Neuronal stem cell (in vitro differentiated cells): ENCODE results near the gene TRIM40.

Experiments
- DNase-seq: peaks from one replicate; pipeline ENCODE4 v3.0.0-alpha.2; 2013; ENCODE audit warnings: low spot score
- H2AFZ ChIP-seq: one replicate; pipeline ENCODE4 v1.6.1; 2013; ENCODE audit warnings: mild to moderate bottlenecking, low read length, inconsistent platforms
- H2AK5ac ChIP-seq: 2 replicates; pipeline ENCODE4 v1.6.1; 2013; ENCODE audit warnings: low read depth, mild to moderate bottlenecking, inconsistent platforms, low read length, moderate library complexity, mixed read lengths
- H2BK120ac ChIP-seq: 2 replicates; pipeline ENCODE4 v1.6.1; 2013; ENCODE audit warnings: low read depth, mild to moderate bottlenecking, inconsistent platforms, low read length, moderate library complexity, mixed read lengths
- H2BK12ac ChIP-seq: one replicate; pipeline ENCODE4 v1.6.1; 2013; ENCODE audit warnings: low read length, inconsistent platforms
- H2BK15ac ChIP-seq: 2 replicates; pipeline ENCODE4 v1.6.1; 2013; ENCODE audit warnings: mild to moderate bottlenecking, low read length, inconsistent platforms, mixed read lengths
- H2BK5ac ChIP-seq: one replicate; pipeline ENCODE4 v1.6.1; 2013; ENCODE audit warnings: inconsistent platforms, mild to moderate bottlenecking, low read length, moderate library complexity
- H3K14ac ChIP-seq: one replicate; pipeline ENCODE4 v1.6.1; 2013; ENCODE audit warnings: low read length, inconsistent platforms
- H3K18ac ChIP-seq: 2 replicates; pipeline ENCODE4 v1.6.1; 2013; ENCODE audit warnings: low read length, inconsistent platforms
- H3K23ac ChIP-seq: 2 replicates; pipeline ENCODE4 v1.6.1; 2013; ENCODE audit warnings: low read depth, mild to moderate bottlenecking, mixed read lengths, low read length, inconsistent platforms; ENCODE audit not compliant: poor library complexity
- H3K27ac ChIP-seq: replicated peaks from 3 replicates; pipeline ENCODE4 v1.5.1; 2013; ENCODE audit warnings: low read length, inconsistent platforms
- H3K27me3 ChIP-seq, 3 experiments: 2 replicates each; pipeline ENCODE4 v1.6.1; 2013; ENCODE audit warnings: low read length in 3 of 3, mild to moderate bottlenecking in 2 of 3, inconsistent platforms in 1 of 3, low read depth in 1 of 3, mixed read lengths in 1 of 3, moderate library complexity in 1 of 3; ENCODE audit not compliant: control insufficient read depth in 3 of 3, insufficient read depth in 3 of 3
- H3K36me3 ChIP-seq, 2 donors: replicated peaks in 1 of 2; 2 replicates each; pipeline ENCODE4 v1.6.1; 2013; ENCODE audit warnings: low read length in 2 of 2; ENCODE audit not compliant: control insufficient read depth in 2 of 2, insufficient read depth in 2 of 2
- H3K4ac ChIP-seq: 2 replicates; pipeline ENCODE4 v1.6.1; 2013; ENCODE audit warnings: inconsistent platforms, mild to moderate bottlenecking, low read length, moderate library complexity
- H3K4me1 ChIP-seq, 2 donors: 1 replicate in 1 of 2; 2 replicates in 1 of 2; pipeline ENCODE4 v1.6.1; 2013; ENCODE audit warnings: low read length in 2 of 2, low read depth in 1 of 2; ENCODE audit not compliant: control insufficient read depth in 2 of 2, insufficient read depth in 1 of 2
- H3K4me2 ChIP-seq: one replicate; pipeline ENCODE4 v1.6.1; 2013; ENCODE audit warnings: mild to moderate bottlenecking, low read length, inconsistent platforms; ENCODE audit not compliant: insufficient read depth, poor library complexity, severe bottlenecking
- H3K4me3 ChIP-seq, 2 donors: 2 replicates each; pipeline ENCODE4 v1.5.1; 2013; ENCODE audit warnings: low read length in 2 of 2, mild to moderate bottlenecking in 2 of 2, inconsistent platforms in 1 of 2, moderate library complexity in 1 of 2
- H3K79me1 ChIP-seq: one replicate; pipeline ENCODE4 v1.6.1; 2013; ENCODE audit warnings: low read depth, mild to moderate bottlenecking, inconsistent platforms, low read length, moderate library complexity
- H3K9ac ChIP-seq: one replicate; pipeline ENCODE4 v1.6.1; 2013; ENCODE audit warnings: mild to moderate bottlenecking, low read depth, low read length, inconsistent platforms; ENCODE audit not compliant: poor library complexity
- H3K9me3 ChIP-seq, 2 donors: replicated peaks in 1 of 2; 2 replicates each; pipeline versions ENCODE3 to v1.6.1; 2013; ENCODE audit warnings: low read length in 2 of 2, mild to moderate bottlenecking in 2 of 2, inconsistent platforms in 1 of 2, low read depth in 1 of 2, mixed read lengths in 1 of 2, moderate library complexity in 1 of 2; ENCODE audit not compliant: control insufficient read depth in 2 of 2, insufficient read depth in 1 of 2
- H4K8ac ChIP-seq: one replicate; pipeline ENCODE4 v1.6.1; 2013; ENCODE audit warnings: low read depth, mild to moderate bottlenecking, inconsistent platforms, low read length, moderate library complexity
- H4K91ac ChIP-seq: one replicate; pipeline ENCODE4 v1.6.1; 2013; ENCODE audit warnings: low read length, low read depth, mild to moderate bottlenecking, inconsistent platforms; ENCODE audit not compliant: poor library complexity
- WGBS, 2 donors: extraction: QIAGEN DNeasy Blood & Tissue Kit; methylation state at CpG; one replicate each; pipeline ENCODE4 v1.1.7; 2013; ENCODE audit warnings: missing lambda C conversion rate in 2 of 2, mixed read lengths in 1 of 2; ENCODE audit not compliant: insufficient read length in 2 of 2, insufficient replicate concordance in 1 of 2; ENCODE audit errors: extremely low coverage in 2 of 2; 5-methylcytosine and 5-hydroxymethylcytosine counted together

TRIM40 gene

GRCh38 chr6:30157581-30157980 lies 21.6 kb downstream of the TRIM40 start:
- Histone ChIP-seq H3K79me1 (no peaks in the 10 kb centered on the region), H2BK12ac (no peak overlapping the region), H3K14ac (no peak overlapping the region), H2BK120ac (no peak overlapping the region), H3K27ac (no peak overlapping the region), H3K18ac (no peak overlapping the region), H3K4me1 (no peaks in the 10 kb centered on the region), H2BK5ac (no peak overlapping the region), H3K4me2 (no peak overlapping the region), H3K23ac (no peak overlapping the region), H4K8ac (no peak overlapping the region), H3K9me3 (no peaks in the 10 kb centered on the region), H3K27me3 (peaks cover 0 to 47% (median 0%) of the 10 kb centered on the region in 3 experiments), H2AFZ (no peak overlapping the region), H3K4ac (no peak overlapping the region), H3K4me3 (no peak overlapping the region), H2BK15ac (no peak overlapping the region), H2AK5ac (no peak overlapping the region), H3K36me3 (no peaks in the 10 kb centered on the region), H4K91ac (no peak overlapping the region), H3K9ac (no peak overlapping the region)
- DNase-seq, result no peak

GRCh38 chr6:30157999-30158398 lies 22.1 kb downstream of the TRIM40 start:
- Histone ChIP-seq H4K8ac (no peak overlapping the region), H3K9ac (no peak overlapping the region), H3K18ac (no peak overlapping the region), H3K4me3 (no peak overlapping the region), H3K14ac (no peak overlapping the region), H2AK5ac (no peak overlapping the region), H2AFZ (no peak overlapping the region), H2BK15ac (no peak overlapping the region), H2BK5ac (no peak overlapping the region), H3K27me3 (peaks cover 0 to 43% (median 0%) of the 10 kb centered on the region in 3 experiments), H3K23ac (no peak overlapping the region), H4K91ac (no peak overlapping the region), H2BK120ac (no peak overlapping the region), H3K4me1 (no peaks in the 10 kb centered on the region), H2BK12ac (no peak overlapping the region), H3K9me3 (no peaks in the 10 kb centered on the region), H3K4ac (no peak overlapping the region), H3K79me1 (no peaks in the 10 kb centered on the region), H3K27ac (no peak overlapping the region), H3K4me2 (no peak overlapping the region), H3K36me3 (no peaks in the 10 kb centered on the region)
- no peak for DNase-seq
- WGBS, 2 donors, result no CpG with 5 or more reads among the region's 2 CpGs

GRCh38 chr6:30158475-30159040 lies 22.6 kb downstream of the TRIM40 start:
- DNase-seq, result no peak
- H2BK120ac ChIP-seq, result no peak overlapping the region
- H2BK12ac ChIP-seq, result no peak overlapping the region
- H3K9me3 ChIP-seq, result no peaks in the 10 kb centered on the region
- H3K4me1 ChIP-seq, result peaks cover 0 to 1% of the 10 kb centered on the region in 2 donors
- H2AFZ ChIP-seq, result no peak overlapping the region
- no peak overlapping the region for H3K14ac ChIP-seq
- H3K79me1 ChIP-seq, result no peaks in the 10 kb centered on the region
- no peak overlapping the region for H2BK5ac ChIP-seq
- no peak overlapping the region for H3K9ac ChIP-seq
- no peak overlapping the region for H4K91ac ChIP-seq
- H3K4me3 ChIP-seq, result no peak overlapping the region
- no peak overlapping the region for H3K27ac ChIP-seq
- no peak overlapping the region for H3K4ac ChIP-seq
- no peak overlapping the region for H2AK5ac ChIP-seq
- H3K18ac ChIP-seq, result no peak overlapping the region
- no peak overlapping the region for H3K23ac ChIP-seq
- no peaks in the 10 kb centered on the region for H3K36me3 ChIP-seq
- peaks cover 0 to 40% (median 0%) of the 10 kb centered on the region in 3 experiments for H3K27me3 ChIP-seq
- H2BK15ac ChIP-seq, result no peak overlapping the region
- H3K4me2 ChIP-seq, result no peak overlapping the region
- WGBS, 2 donors, result no CpG with 5 or more reads among the region's 3 CpGs
- H4K8ac ChIP-seq, result no peak overlapping the region

- H2AK5ac ChIP-seq, result no peak overlapping the region
- DNase-seq, result no peak
Observed at GRCh38 chr6:30160008-30160784, 24.3 kb downstream of the TRIM40 start.

More at GRCh38 chr6:30160008-30160784, 24.3 kb downstream of the TRIM40 start:
- H2BK5ac ChIP-seq, result no peak overlapping the region
- H3K27ac ChIP-seq, result no peak overlapping the region
- no peak overlapping the region for H3K4me3 ChIP-seq
- H2AFZ ChIP-seq, result no peak overlapping the region
- H3K18ac ChIP-seq, result no peak overlapping the region
- H3K9ac ChIP-seq, result peak overlapping the region; percentile 50
- H4K91ac ChIP-seq, result no peak overlapping the region
- H3K4me1 ChIP-seq, result peaks cover 0 to 1% of the 10 kb centered on the region in 2 donors
- no peak overlapping the region for H2BK15ac ChIP-seq
- H3K36me3 ChIP-seq, result no peaks in the 10 kb centered on the region
- no CpG with 5 or more reads among the region's 17 CpGs for WGBS, 2 donors
- peak overlapping the region; percentile 92 for H3K14ac ChIP-seq
- H3K4me2 ChIP-seq, result no peak overlapping the region
- no peak overlapping the region for H2BK12ac ChIP-seq
- no peak overlapping the region for H2BK120ac ChIP-seq
- no peak overlapping the region for H3K4ac ChIP-seq
- H4K8ac ChIP-seq, result no peak overlapping the region
- peaks cover 0 to 35% (median 0%) of the 10 kb centered on the region in 3 experiments for H3K27me3 ChIP-seq
- no peaks in the 10 kb centered on the region for H3K79me1 ChIP-seq
- no peak overlapping the region for H3K23ac ChIP-seq
- no peaks in the 10 kb centered on the region for H3K9me3 ChIP-seq
